Middle frontal gyrus (tissue), 1 donor: Measurements from ENCODE around the gene TAF11L11.
"Not testable (repeated sequence)": the region's sequence is repeated elsewhere in the genome, so short reads cannot be mapped to it uniquely, and the experiment has no call there.

Experiments used
- DNase-seq: peaks from one replicate; pipeline ENCODE4 v3.0.0-alpha.2; 2015; ENCODE audit warnings: low spot score; ENCODE audit errors: extremely low spot score

Gene TAF11L11

DNA sequence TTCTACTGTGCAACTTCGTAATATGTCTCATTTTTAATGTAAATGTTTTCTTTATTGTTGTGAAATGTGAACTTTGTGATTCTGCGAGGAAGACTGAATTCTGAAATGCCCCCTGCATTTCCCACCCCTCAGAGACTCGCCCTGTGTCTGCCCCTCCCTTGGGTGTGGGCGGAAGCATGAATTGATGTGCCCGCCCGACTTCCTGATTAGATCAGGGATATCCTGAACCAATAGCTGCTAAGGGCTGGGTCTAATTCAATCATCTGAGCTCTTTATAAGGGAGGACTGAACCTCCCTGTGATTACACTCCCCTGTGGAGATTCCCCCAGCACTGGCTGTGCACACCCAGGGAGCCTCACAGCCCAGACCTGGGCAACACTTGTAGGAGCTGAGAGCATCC, at the start of gene TAF11L11:
TAF11L11 (plus strand) TSS at position 304 of the 400 bp plus-strand sequence.
- not testable (repeated sequence) for DNase-seq

GRCh38 chr5:17585658-17586057, 18.3 kb upstream of the TAF11L11 start, which contains the start of gene TAF11L7:
TAF11L7 (minus strand) TSS chr5:17585758.
- DNase-seq: not testable (repeated sequence)

GRCh38 chr5:17590860-17591259, 13.1 kb upstream of the TAF11L11 start, which contains the start of gene TAF11L8:
TAF11L8 (minus strand) TSS chr5:17590960.
- DNase-seq: not testable (repeated sequence)

DNA sequence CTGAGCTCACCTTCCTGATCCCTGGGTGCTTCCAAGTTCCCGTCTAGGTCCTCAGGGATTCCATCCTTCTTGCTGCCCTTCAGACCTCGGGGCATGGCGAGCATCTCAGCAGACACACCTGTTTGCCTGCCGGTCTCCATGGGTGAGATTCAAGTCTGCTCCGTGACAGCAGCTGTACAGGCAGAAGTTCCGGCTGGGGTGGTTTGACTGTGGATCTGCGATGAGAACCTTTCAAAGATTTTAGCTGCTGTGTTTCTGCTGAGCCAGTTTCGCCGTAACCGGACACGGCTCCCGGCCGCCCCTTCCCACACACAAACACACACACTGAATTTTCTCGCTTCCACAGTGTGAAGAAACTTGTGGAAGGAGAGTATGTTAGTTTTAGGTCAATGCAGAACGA, 9.7 kb upstream of the TAF11L11 start, which contains the start of gene TAF11L9:
TAF11L9 (minus strand) TSS at position 140 of the 400 bp plus-strand sequence.
- not testable (repeated sequence) for DNase-seq

DNA sequence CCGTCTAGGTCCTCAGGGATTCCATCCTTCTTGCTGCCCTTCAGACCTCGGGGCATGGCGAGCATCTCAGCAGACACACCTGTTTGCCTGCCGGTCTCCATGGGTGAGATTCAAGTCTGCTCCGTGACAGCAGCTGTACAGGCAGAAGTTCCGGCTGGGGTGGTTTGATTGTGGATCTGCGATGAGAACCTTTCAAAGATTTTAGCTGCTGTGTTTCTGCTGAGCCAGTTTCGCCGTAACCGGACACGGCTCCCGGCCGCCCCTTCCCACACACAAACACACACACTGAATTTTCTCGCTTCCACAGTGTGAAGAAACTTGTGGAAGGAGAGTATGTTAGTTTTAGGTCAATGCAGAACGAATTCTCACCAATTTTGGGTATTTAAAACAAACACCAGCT, 6.3 kb upstream of the TAF11L11 start, which contains the start of gene TAF11L10:
TAF11L10 (minus strand) TSS at position 101 of the 400 bp plus-strand sequence.
- DNase-seq: not testable (repeated sequence)

GRCh38 chr5:17604951-17605350, 968 bp downstream of the TAF11L11 start:
- no peak for DNase-seq

DNA sequence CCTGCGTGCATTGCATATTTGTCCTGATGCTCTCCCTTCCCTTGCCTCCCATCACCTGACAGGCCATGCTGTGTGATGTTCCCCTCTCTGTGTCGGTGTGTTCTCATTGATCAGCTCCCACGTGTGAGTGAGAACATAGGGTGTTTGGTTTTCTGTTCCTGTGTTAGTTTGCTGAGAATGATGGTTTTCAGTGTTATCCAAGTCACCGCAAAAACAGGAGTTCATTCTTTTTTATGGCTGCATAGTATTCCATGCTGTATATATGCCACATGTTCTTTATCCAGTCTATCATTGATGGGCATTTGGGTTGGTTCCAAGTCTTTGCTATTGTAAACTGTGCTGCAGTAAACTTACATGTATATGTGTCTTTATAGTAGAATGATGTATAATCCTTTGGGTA, 3.5 kb downstream of the TAF11L11 start:
- DNase-seq: not testable (repeated sequence)

DNA sequence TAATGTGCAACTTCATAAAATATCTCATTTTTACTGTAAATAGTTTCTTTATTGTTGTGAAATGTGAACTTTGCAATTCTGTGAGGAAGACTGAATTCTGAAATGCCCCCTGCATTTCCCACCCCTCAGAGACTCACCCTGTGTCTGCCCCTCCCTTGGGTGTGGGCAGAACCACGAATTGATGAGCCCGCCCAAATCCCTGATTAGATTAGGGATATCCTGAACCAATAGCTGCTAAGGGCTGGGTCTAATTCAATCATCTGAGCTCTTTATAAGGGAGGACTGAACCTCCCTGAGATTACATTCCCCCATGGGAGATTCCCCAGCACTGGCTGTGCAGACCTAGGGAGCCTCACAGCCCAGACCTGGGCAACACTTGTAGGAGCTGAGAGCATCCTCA, 6.1 kb downstream of the TAF11L11 start, which contains the start of gene TAF11L12:
TAF11L12 (plus strand) TSS at position 301 of the 400 bp plus-strand sequence.
- not testable (repeated sequence) for DNase-seq

GRCh38 chr5:17614872-17615605, 11.1 kb downstream of the TAF11L11 start:
- DNase-seq: no peak

- no peak for DNase-seq
Observed at GRCh38 chr5:17619354-17619753, 15.4 kb downstream of the TAF11L11 start.

GRCh38 chr5:17620627-17621026, 16.6 kb downstream of the TAF11L11 start:
- DNase-seq: no peak

DNA sequence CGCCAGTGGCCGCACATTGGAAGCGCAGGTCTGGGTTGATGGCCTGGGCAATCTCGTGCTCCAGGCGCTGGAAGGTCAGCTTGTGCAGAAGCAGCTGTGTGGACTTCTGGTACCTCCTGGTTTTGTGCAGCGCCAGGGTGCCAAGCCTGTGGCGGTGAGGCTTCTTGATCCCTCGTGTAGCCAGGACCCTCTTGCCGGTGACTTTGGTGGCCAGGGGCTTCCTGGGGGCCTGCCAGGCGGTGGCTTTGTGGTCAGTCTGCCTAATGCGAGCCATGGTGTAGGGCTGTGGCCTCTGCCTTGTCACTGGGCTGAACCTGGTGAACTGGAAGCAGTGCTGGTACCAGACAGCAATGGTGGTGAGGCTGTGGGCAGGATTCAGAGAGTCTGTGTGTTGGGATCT, 21.7 kb downstream of the TAF11L11 start:
- no peak for DNase-seq

- DNase-seq: not testable (repeated sequence)
Observed at GRCh38 chr5:17631788-17632187, 27.8 kb downstream of the TAF11L11 start, which contains the start of gene TAF11L13. TAF11L13 (plus strand) TSS chr5:17632088.

DNA sequence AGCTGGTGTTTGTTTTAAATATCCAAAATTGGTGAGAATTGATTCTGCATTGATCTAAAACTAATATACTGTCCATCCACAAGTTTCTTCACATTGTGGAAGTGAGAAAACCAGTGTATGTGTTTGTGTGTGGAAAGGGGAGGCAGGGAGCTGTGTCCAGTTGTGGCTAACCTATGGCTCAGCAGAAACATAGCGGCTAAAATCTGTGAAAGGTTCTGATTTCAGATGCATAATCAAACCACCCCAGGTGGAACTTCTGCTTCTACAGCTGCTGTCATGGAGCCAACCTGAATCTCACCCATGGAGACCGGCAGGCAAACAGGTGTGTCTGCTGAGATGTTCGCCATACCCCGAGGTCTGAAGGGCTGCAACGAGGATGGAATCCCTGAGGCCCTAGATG, 30.2 kb downstream of the TAF11L11 start, which contains the start of gene TAF11L14:
TAF11L14 (plus strand) TSS at position 301 of the 400 bp plus-strand sequence.
- DNase-seq: no peak

- DNase-seq: not testable (repeated sequence)
Observed at GRCh38 chr5:17649232-17649631, 45.2 kb downstream of the TAF11L11 start.

- DNase-seq: not testable (repeated sequence)
Observed at GRCh38 chr5:17655201-17655759, 51.3 kb downstream of the TAF11L11 start.
